ENCODE data around the gene GOLPH3L.
"Not testable (repeated sequence)": the region's sequence is repeated elsewhere in the genome, so short reads cannot be mapped to it uniquely, and the experiment has no call there.

The GOLPH3L gene

GRCh38 chr1:150662811-150663210, 34.1 kb downstream of the GOLPH3L start:
- no peaks in the 10 kb centered on the region for H3K27me3 ChIP-seq (ENCODE audit: control insufficient read depth in 5 of 5, insufficient read depth in 4 of 5, low read length in 5 of 5)
- peaks cover 10 to 47% (median 29%) of the 10 kb centered on the region in 5 donors for H3K36me3 ChIP-seq (ENCODE audit: control insufficient read depth in 5 of 5, insufficient read depth in 5 of 5, low read length in 5 of 5)
- no peak overlapping the region for H3K4me3 ChIP-seq (ENCODE audit: low read depth in 1 of 5, low read length in 5 of 5)
- H3K4me1 ChIP-seq (ENCODE audit: control insufficient read depth in 5 of 5, insufficient read depth in 5 of 5, low read length in 5 of 5), result peaks cover 0 to 2% (median 0%) of the 10 kb centered on the region in 5 donors
- H3K9ac ChIP-seq (ENCODE audit: low read length in 5 of 5), result no peak overlapping the region
- H3K27ac ChIP-seq (ENCODE audit: low read depth, low read length), result no peak overlapping the region
- no peaks in the 10 kb centered on the region for H3K9me3 ChIP-seq (ENCODE audit: control insufficient read depth in 5 of 5, low read length in 5 of 5)

- no peak overlapping the region for H3K27ac ChIP-seq (ENCODE audit: low read depth, low read length)
- H3K4me1 ChIP-seq (ENCODE audit: control insufficient read depth in 5 of 5, insufficient read depth in 5 of 5, low read length in 5 of 5), result no peaks in the 10 kb centered on the region
- H3K27me3 ChIP-seq (ENCODE audit: control insufficient read depth in 5 of 5, insufficient read depth in 4 of 5, low read length in 5 of 5), result no peaks in the 10 kb centered on the region
- no peak overlapping the region for H3K4me3 ChIP-seq (ENCODE audit: low read depth in 1 of 5, low read length in 5 of 5)
- no peaks in the 10 kb centered on the region for H3K9me3 ChIP-seq (ENCODE audit: control insufficient read depth in 5 of 5, low read length in 5 of 5)
- H3K9ac ChIP-seq (ENCODE audit: low read length in 5 of 5), result no peak overlapping the region
- peaks cover 10 to 51% (median 30%) of the 10 kb centered on the region in 5 donors for H3K36me3 ChIP-seq (ENCODE audit: control insufficient read depth in 5 of 5, insufficient read depth in 5 of 5, low read length in 5 of 5)
Observed at GRCh38 chr1:150661156-150661555, 35.8 kb downstream of the GOLPH3L start.

- Histone ChIP-seq H3K4me3 (ENCODE audit: low read depth in 1 of 5, low read length in 5 of 5) (no peak overlapping the region), H3K36me3 (ENCODE audit: control insufficient read depth in 5 of 5, insufficient read depth in 5 of 5, low read length in 5 of 5) (peaks cover 10 to 51% (median 30%) of the 10 kb centered on the region in 5 donors)
Observed at GRCh38 chr1:150660584-150660983, 36.4 kb downstream of the GOLPH3L start.

GRCh38 chr1:150657064-150657463, 39.9 kb downstream of the GOLPH3L start:
- H3K27ac ChIP-seq (ENCODE audit: low read depth, low read length); H3K4me3 ChIP-seq (ENCODE audit: low read depth in 1 of 5, low read length in 5 of 5); H3K9me3 ChIP-seq (ENCODE audit: control insufficient read depth in 5 of 5, low read length in 5 of 5); H3K9ac ChIP-seq (ENCODE audit: low read length in 5 of 5); H3K27me3 ChIP-seq (ENCODE audit: control insufficient read depth in 5 of 5, insufficient read depth in 4 of 5, low read length in 5 of 5); H3K4me1 ChIP-seq (ENCODE audit: control insufficient read depth in 5 of 5, insufficient read depth in 5 of 5, low read length in 5 of 5): not testable (repeated sequence)
- peaks cover 6 to 41% (median 26%) of the 10 kb centered on the region in 5 donors for H3K36me3 ChIP-seq (ENCODE audit: control insufficient read depth in 5 of 5, insufficient read depth in 5 of 5, low read length in 5 of 5)

More at GRCh38 chr1:150660584-150660983, 36.4 kb downstream of the GOLPH3L start:
- Histone ChIP-seq H3K27me3 (ENCODE audit: control insufficient read depth in 5 of 5, insufficient read depth in 4 of 5, low read length in 5 of 5) (no peaks in the 10 kb centered on the region), H3K4me1 (ENCODE audit: control insufficient read depth in 5 of 5, insufficient read depth in 5 of 5, low read length in 5 of 5) (no peaks in the 10 kb centered on the region), H3K9me3 (ENCODE audit: control insufficient read depth in 5 of 5, low read length in 5 of 5) (no peaks in the 10 kb centered on the region), H3K9ac (ENCODE audit: low read length in 5 of 5) (no peak overlapping the region), H3K27ac (ENCODE audit: low read depth, low read length) (no peak overlapping the region)

GRCh38 chr1:150654635-150655034, 42.3 kb downstream of the GOLPH3L start:
- H3K9ac ChIP-seq (ENCODE audit: low read length in 5 of 5); H3K9me3 ChIP-seq (ENCODE audit: control insufficient read depth in 5 of 5, low read length in 5 of 5); H3K27ac ChIP-seq (ENCODE audit: low read depth, low read length); H3K4me3 ChIP-seq (ENCODE audit: low read depth in 1 of 5, low read length in 5 of 5); H3K27me3 ChIP-seq (ENCODE audit: control insufficient read depth in 5 of 5, insufficient read depth in 4 of 5, low read length in 5 of 5); H3K4me1 ChIP-seq (ENCODE audit: control insufficient read depth in 5 of 5, insufficient read depth in 5 of 5, low read length in 5 of 5): not testable (repeated sequence)
- H3K36me3 ChIP-seq (ENCODE audit: control insufficient read depth in 5 of 5, insufficient read depth in 5 of 5, low read length in 5 of 5), result peaks cover 3 to 27% (median 10%) of the 10 kb centered on the region in 5 donors

- peak overlapping the region in 1 of 5 donors; percentile 17 for H3K9ac ChIP-seq (ENCODE audit: low read length in 5 of 5)
- H3K27me3 ChIP-seq (ENCODE audit: control insufficient read depth in 5 of 5, insufficient read depth in 4 of 5, low read length in 5 of 5), result no peaks in the 10 kb centered on the region
- no peak overlapping the region for H3K4me3 ChIP-seq (ENCODE audit: low read depth in 1 of 5, low read length in 5 of 5)
- H3K36me3 ChIP-seq (ENCODE audit: control insufficient read depth in 5 of 5, insufficient read depth in 5 of 5, low read length in 5 of 5), result peaks cover 22 to 40% (median 26%) of the 10 kb centered on the region in 5 donors
- no peak overlapping the region for H3K27ac ChIP-seq (ENCODE audit: low read depth, low read length)
- H3K9me3 ChIP-seq (ENCODE audit: control insufficient read depth in 5 of 5, low read length in 5 of 5), result no peaks in the 10 kb centered on the region
- peaks cover 0 to 6% (median 4%) of the 10 kb centered on the region in 5 donors for H3K4me1 ChIP-seq (ENCODE audit: control insufficient read depth in 5 of 5, insufficient read depth in 5 of 5, low read length in 5 of 5)
Observed at GRCh38 chr1:150650193-150650592, 46.8 kb downstream of the GOLPH3L start.

GRCh38 chr1:150649441-150650075, 47.4 kb downstream of the GOLPH3L start:
- Histone ChIP-seq H3K9me3 (ENCODE audit: control insufficient read depth in 5 of 5, low read length in 5 of 5) (no peaks in the 10 kb centered on the region), H3K9ac (ENCODE audit: low read length in 5 of 5) (no peak overlapping the region), H3K4me1 (ENCODE audit: control insufficient read depth in 5 of 5, insufficient read depth in 5 of 5, low read length in 5 of 5) (peaks cover 0 to 6% (median 4%) of the 10 kb centered on the region in 5 donors), H3K36me3 (ENCODE audit: control insufficient read depth in 5 of 5, insufficient read depth in 5 of 5, low read length in 5 of 5) (peaks cover 22 to 40% (median 26%) of the 10 kb centered on the region in 5 donors), H3K27ac (ENCODE audit: low read depth, low read length) (no peak overlapping the region), H3K27me3 (ENCODE audit: control insufficient read depth in 5 of 5, insufficient read depth in 4 of 5, low read length in 5 of 5) (no peaks in the 10 kb centered on the region), H3K4me3 (ENCODE audit: low read depth in 1 of 5, low read length in 5 of 5) (no peak overlapping the region)

GRCh38 chr1:150642296-150642695, 54.7 kb downstream of the GOLPH3L start:
- H3K9ac ChIP-seq (ENCODE audit: low read length in 5 of 5), result no peak overlapping the region
- H3K9me3 ChIP-seq (ENCODE audit: control insufficient read depth in 5 of 5, low read length in 5 of 5), result no peaks in the 10 kb centered on the region
- H3K36me3 ChIP-seq (ENCODE audit: control insufficient read depth in 5 of 5, insufficient read depth in 5 of 5, low read length in 5 of 5), result peaks cover 2 to 14% (median 9%) of the 10 kb centered on the region in 5 donors
- H3K4me1 ChIP-seq (ENCODE audit: control insufficient read depth in 5 of 5, insufficient read depth in 5 of 5, low read length in 5 of 5), result no peaks in the 10 kb centered on the region
- no peak overlapping the region for H3K27ac ChIP-seq (ENCODE audit: low read depth, low read length)
- no peak overlapping the region for H3K4me3 ChIP-seq (ENCODE audit: low read depth in 1 of 5, low read length in 5 of 5)
- H3K27me3 ChIP-seq (ENCODE audit: control insufficient read depth in 5 of 5, insufficient read depth in 4 of 5, low read length in 5 of 5), result no peaks in the 10 kb centered on the region

- not testable (repeated sequence) for H3K27me3 ChIP-seq (ENCODE audit: control insufficient read depth in 5 of 5, insufficient read depth in 4 of 5, low read length in 5 of 5); H3K27ac ChIP-seq (ENCODE audit: low read depth, low read length); H3K9ac ChIP-seq (ENCODE audit: low read length in 5 of 5); H3K4me1 ChIP-seq (ENCODE audit: control insufficient read depth in 5 of 5, insufficient read depth in 5 of 5, low read length in 5 of 5); H3K4me3 ChIP-seq (ENCODE audit: low read depth in 1 of 5, low read length in 5 of 5); H3K36me3 ChIP-seq (ENCODE audit: control insufficient read depth in 5 of 5, insufficient read depth in 5 of 5, low read length in 5 of 5); H3K9me3 ChIP-seq (ENCODE audit: control insufficient read depth in 5 of 5, low read length in 5 of 5)
Observed at GRCh38 chr1:150641126-150641815, 55.7 kb downstream of the GOLPH3L start.

GRCh38 chr1:150638430-150638829, 58.5 kb downstream of the GOLPH3L start:
- not testable (repeated sequence) for H3K36me3 ChIP-seq (ENCODE audit: control insufficient read depth in 5 of 5, insufficient read depth in 5 of 5, low read length in 5 of 5); H3K4me1 ChIP-seq (ENCODE audit: control insufficient read depth in 5 of 5, insufficient read depth in 5 of 5, low read length in 5 of 5); H3K27ac ChIP-seq (ENCODE audit: low read depth, low read length); H3K4me3 ChIP-seq (ENCODE audit: low read depth in 1 of 5, low read length in 5 of 5); H3K9ac ChIP-seq (ENCODE audit: low read length in 5 of 5); H3K27me3 ChIP-seq (ENCODE audit: control insufficient read depth in 5 of 5, insufficient read depth in 4 of 5, low read length in 5 of 5); H3K9me3 ChIP-seq (ENCODE audit: control insufficient read depth in 5 of 5, low read length in 5 of 5)

All from subcutaneous abdominal adipose tissue (tissue), 5 donors.